GM18505 (cell line): Measurements from ENCODE around the gene MORC4.

Experiments
- ATAC-seq: cut with Tn5 transposase; IDR thresholded peaks from one replicate; pipeline ENCODE4 v1.9.1; 2021; ENCODE audit not compliant: unreplicated experiment
- POLR2A ChIP-seq: IDR thresholded peaks from 4 replicates; pipeline ENCODE4 v1.6.1; 2011; ENCODE audit warnings: borderline replicate concordance; ENCODE audit not compliant: insufficient read depth, insufficient read length; ENCODE audit errors: extremely low read depth

Gene MORC4

DNA sequence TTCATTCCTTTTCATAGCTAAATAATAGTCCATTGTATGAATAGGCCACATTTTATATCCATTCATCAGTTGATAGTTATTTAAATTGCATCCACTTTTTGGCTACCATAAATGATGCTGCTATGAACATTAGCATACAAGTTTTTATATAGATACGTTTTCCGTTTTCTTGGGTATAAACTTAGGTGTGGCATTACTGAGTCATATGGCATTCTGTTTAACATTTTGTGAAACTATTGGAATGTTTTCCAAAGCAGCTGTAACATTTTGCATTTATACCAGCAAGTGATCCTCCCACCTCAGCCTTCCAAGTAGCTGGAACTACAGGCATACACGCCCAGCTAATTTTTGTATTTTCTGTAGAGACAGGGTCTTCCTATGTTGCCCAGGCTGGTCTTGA lies 53.5 kb downstream of the MORC4 start:
- no peak for TF ChIP-seq POLR2A
- no peak for ATAC-seq

DNA sequence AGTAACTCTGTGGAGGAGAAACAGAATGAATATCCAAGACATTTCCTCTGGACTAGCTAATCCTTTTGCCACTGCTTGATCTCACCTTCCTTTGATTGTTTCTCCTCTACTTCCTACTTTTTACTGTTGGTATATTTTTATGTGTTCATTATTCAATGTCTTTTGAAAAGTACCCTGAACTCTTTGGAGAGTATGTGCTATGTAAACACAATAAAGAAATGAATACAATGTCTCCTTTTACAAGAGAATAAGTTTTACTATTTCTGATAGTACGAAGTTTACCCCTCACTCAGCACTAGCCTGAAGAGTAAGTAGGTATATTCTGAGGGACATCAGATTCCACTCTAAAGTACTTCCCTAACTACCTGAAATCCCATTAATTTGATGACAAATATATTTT lies 59.9 kb downstream of the MORC4 start:
- no peak for TF ChIP-seq POLR2A
- no peak for ATAC-seq

DNA sequence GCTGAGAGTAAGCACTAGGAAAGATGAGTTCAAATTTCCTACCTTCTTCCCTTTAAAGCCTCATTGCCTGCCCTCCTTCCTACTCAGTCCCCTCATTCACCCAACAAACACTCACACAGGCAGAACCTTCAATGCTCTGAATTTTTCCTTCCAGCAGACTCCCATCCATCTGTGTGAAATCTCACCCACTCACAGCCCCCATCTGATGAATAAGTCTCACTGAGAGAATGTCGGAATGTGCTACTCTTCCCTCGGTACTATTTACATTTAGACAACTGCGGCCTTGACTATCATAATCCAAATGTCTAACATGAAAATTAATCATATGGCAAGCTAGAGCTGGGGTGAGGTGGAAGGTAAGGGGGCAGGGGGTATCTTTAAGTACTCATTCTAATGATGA lies 60.4 kb downstream of the MORC4 start:
- no peak for TF ChIP-seq POLR2A

DNA sequence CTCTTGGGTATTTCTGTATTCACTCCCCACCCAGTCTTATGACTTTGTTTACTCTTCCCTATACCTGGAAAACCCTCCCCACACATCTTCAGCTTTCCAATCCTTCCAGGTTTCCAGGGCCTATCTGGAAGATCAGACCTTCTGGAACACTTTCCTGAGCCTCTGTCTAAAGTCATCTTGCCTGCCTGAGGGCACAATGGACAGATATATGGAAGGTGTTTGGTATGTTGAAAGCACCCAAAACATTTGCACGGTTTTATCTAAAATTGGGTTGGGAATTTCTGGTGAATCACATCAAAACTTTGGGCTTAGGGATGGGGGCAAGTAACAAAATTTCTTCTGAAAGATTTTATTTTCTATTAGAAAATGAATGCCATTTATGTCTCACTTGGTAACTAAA lies 63.8 kb downstream of the MORC4 start:
- TF ChIP-seq POLR2A: no peak
- ATAC-seq: no peak

More for the DNA sequence above, 60.4 kb downstream of the MORC4 start:
- no peak for ATAC-seq

- TF ChIP-seq POLR2A: no peak
- no peak for ATAC-seq
Observed at GRCh38 chrX:106935175-106935574, 64.8 kb downstream of the MORC4 start.

GRCh38 chrX:106933538-106933961 lies 66.5 kb downstream of the MORC4 start:
- no peak for TF ChIP-seq POLR2A
- no peak for ATAC-seq

DNA sequence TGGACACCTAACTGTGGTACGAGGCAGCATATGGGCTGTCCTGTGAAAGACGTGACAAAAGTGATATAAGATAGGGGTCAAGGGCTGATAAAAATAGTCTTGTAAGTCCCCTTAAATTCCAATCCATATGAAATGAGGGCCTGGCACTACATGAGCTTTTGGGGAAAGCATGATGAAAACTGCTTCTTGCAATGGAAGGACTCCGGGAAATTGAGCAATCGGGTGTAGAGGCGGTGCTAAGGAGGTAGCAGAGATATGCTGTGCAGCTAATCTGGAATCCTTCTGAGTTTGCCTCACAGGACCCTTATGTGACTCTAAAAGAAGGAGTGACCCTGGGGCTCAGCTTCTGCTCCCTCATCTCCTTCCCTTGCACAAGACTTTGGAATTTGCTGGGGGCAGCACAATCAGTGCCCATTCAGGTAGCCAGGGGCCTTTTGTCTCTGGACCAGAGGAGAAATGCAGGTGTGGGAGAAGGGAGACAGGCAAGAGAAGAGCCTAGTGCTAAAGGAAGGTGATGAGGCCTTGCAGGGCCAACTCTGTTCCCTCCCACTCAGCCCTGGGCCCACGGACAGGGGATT lies 67.0 kb downstream of the MORC4 start:
- TF ChIP-seq POLR2A: no peak
- ATAC-seq: no peak

DNA sequence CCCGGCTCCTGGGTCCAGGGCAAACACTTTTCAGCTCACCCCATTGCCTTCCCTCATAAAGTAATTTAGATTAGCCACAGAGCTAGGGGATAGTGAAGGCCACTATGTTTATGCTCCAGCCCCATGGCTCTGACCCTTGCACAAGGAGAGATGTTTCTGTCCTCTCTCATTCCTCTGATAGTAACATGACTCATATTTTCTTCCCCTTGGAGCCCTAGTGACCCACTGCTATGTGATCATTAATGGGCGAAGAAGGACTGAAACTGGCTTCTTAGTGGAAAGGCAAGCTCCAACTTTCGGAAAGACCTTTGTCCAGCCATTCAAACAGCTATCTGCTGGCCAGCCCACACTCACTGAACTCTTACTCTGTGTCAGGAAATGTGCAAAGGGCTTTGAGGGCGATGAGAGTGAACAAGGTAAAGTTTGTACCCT lies 67.5 kb downstream of the MORC4 start:
- ATAC-seq: no peak
- TF ChIP-seq POLR2A: no peak

DNA sequence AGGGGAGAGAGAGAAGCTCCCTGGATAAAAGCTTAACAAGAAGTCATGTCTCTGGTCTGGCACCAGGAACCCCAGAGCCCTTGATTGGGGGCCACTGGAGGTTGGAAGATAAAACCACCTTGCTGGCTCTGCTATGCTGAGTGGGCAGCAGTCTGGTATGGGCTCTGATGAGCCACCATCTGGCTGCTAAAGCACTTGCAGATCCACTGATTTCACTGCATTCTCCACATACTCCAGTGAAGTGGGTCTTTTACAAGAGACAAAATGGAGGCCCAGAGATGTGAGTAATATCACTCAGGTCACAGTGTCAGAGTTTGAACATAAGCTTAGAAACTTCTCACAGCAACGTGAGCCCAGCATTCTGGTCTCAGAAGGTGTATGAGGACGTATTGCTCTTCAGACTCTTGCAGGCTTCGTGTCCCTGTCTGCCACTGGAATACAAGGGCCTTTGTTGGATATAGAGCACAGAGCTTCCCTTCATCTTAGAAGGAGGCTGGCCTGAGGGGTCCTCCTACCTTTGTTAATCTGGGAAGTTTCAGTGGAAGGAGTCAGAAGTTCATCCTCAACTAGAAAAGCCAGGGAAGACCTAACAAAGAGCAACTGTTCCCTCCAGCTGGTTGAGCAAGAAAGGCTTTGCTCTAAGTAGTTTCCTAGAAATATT lies 68.1 kb downstream of the MORC4 start:
- no peak for TF ChIP-seq POLR2A
- ATAC-seq: no peak

- no peak for ATAC-seq
- no peak for TF ChIP-seq POLR2A
Observed at GRCh38 chrX:106928227-106928626, 71.8 kb downstream of the MORC4 start.

DNA sequence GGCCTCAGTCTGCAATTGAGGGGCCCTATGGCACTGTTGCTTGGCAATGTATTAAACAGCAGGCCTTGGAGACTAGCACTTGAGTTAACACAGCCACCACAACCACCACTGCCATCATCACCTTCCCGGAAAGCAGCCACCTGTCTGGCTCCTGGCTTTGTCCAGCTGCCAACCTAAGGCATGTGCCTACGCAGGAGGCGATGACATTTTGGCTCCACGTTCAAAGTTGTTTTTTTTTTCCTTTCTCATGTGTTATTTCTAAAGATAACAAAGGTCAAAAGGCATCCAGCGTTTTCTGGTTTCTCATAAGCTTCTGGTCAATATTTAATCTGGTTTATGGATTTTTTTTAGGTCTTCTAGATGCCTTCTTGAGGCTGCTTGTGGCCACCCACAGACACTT lies 72.3 kb downstream of the MORC4 start:
- no peak for ATAC-seq
- no peak for TF ChIP-seq POLR2A

GRCh38 chrX:106927023-106927422 lies 73.0 kb downstream of the MORC4 start:
- TF ChIP-seq POLR2A: no peak
- ATAC-seq: no peak

DNA sequence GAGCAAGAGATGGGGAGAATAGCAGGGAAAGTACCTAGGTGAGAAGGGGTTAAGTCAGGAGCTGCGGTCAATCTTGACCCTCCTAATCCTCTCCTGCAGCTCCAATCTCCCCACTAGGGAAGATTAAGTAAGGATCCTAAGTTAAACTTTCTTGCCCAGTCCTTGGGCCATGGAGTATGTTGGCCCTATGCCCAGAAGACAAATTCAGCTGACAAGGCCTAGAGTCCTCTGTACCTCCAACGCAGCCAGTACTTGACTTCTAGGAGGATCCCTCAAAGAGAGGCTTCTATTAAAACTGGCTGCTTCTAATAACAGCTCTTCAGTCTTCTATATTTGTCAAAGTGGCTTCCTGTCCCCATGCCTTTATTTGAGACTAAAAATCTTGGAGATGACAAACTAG lies 78.4 kb downstream of the MORC4 start:
- no peak for ATAC-seq
- no peak for TF ChIP-seq POLR2A

DNA sequence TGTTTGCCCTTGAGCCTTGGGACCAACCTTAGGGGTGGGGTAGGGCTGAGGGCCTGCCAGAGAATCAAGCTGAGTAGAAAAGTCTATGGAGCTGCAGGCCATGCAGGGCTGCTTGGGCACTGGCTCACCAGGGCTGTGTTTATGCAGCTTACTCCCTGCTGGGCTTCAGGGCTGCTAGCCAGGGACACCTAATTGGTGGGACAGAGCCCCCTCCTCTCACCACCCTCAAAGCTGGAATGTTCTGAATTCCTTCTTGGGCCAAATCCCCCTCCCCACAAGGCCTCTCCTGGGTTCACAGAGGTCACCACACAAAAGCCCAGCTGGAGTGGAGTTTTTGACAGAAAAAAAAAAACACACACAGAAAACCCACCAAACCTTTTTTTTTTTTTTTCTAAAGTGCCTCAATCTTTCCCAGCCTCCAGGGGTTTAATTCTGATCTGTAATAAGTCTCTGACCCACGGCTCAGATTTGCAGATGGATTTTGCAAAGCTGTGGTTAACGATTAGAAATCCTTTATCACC lies 80.0 kb downstream of the MORC4 start, which contains the start of gene CLDN2:
TSS of gene CLDN2 (plus strand) at position 471 of the 521 bp plus-strand sequence. CDS start 7,827 bp downstream, outside the sequence.
- no peak for ATAC-seq
- no peak for TF ChIP-seq POLR2A
